ENCODE data around the gene R3HDM2.

The R3HDM2 gene

DNA sequence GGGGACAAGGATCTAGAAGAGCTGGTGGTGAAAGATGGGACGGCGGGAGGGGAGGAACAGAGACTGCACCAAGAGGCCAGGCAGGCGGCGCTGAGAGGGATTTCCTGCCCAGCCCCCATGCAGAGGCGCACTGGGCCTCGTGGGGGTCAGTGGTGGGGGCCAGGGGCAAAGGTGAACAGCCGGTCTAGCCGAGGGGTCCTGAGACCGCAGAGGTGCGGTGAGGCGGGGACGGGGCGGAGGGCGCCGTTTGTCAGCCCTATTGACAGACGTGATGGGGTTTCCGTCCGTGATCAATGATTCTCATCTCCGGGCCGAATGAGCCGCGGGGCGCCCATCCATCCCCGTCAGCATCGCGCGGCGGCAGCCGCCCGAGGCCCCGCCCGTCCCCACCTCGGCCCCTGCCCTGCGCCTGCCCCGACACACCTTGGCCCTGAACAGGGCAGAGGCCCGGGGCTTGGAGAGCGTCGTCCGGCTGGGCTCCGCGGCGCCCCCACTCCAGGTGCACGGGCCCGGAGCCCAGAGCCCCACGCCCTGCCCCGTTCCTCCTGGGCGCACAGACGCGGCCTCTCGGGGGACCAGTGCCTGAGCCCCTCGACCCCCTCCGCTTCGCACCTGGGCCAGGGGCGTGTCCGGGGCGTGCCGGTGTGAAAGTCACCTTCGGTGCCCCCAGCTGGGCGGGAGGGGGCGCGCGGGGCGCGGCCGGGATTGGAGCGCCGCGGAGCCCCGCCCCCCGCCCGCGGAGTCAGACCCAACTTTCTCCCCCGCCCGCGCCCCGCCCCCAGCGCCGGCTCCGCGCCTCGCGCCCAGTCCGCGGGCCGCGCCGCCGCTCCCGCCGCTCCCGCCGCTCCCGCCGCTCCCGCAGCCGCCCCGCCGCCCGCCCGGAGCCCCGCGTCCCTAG lies 214.6 kb downstream of the R3HDM2 start, which contains the start of gene NXPH4:
NXPH4 (plus strand) TSS at position 781 of the 898 bp plus-strand sequence. CDS start 176 bp downstream, outside the sequence.
- DNase-seq (ENCODE audit: low read depth): no peak

DNA sequence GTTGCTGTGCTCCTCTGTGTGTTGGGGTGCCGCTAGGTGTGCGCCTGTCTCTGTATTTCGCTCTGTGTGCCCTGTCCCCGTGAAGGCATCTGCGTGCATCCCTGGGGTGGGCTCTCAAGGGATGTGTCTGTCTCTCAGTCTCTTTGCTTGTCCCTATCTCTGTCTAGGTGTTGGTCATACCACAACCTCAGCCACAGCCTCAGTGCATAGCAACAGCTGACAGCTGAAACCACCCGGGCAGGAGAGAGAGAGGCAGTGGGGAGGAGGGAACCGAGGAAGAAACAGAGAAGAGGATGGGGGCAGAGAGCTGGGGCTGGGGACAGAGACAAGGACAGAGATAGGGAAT lies 215.2 kb downstream of the R3HDM2 start:
- DNase-seq (ENCODE audit: low read depth): no peak

DNA sequence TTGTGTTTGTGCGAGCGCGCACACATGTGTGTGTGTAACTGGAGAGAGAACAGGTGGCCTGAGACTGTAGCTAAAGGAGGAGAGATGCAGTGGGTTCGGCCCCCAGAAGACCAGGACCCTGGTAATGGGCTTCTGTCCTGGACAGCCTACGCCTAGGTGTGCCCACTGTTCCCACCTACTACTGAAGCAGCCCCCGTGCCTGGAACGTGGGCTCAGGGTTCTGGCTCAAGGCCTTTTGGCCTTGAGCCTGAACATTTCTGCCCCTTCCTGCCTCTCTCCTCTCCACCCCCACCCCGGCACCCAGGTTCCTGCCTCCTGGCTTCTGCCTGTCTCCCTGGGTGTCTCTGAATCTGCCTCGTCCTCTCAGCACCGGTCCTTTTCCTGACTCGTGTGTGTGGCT lies 215.8 kb downstream of the R3HDM2 start:
- no peak for DNase-seq (ENCODE audit: low read depth)

DNA sequence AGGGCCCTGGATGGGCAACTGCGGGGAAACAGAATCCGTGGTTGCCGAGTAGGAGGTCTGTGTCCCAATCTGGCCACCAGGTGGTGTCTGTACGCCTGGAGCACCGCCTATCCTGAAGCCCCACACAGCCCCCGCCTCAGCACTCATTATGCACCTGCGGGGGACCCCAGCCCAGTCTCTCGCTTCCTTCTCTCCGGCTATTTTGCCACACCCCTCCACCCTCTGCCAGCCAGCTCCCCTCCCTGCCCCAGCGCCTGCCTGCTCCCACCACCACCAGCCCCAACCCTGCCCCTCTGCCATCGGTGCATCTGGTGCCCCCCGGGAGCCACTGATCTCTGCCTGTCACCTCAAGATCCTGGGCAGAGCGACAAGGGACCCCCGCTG lies 216.5 kb downstream of the R3HDM2 start:
- DNase-seq (ENCODE audit: low read depth): no peak

DNA sequence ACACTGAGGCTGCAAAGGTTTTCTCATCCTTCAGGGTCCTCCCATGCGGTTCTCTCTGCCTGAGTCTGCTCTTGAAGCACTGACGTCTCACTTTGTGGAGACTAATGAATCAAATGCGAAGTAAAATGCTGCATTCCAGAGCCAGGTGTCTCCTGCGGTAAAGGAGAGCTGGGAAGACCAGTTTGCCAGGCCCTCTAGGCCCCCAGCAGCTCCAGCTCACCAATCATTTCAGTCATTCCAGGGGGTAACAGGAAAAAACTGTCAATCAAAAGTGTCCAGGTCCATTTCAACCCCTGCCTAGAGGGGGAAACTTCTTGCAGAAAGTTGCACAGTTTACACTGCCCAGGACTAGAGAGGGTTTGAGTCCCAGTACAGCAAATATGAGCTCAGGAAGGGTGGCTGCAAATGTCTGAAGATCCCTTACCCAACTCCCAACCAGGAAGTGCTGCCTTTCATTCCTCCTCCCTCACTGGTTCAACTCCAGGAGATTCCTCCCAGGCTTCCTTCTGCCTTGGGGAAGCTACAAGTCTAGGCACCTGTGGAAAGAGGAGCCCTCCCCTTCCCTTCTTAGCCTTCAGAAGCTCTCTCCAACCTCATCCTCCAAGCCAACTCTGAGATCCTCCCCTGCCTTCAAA lies 217.0 kb downstream of the R3HDM2 start:
- no peak for DNase-seq (ENCODE audit: low read depth)

DNA sequence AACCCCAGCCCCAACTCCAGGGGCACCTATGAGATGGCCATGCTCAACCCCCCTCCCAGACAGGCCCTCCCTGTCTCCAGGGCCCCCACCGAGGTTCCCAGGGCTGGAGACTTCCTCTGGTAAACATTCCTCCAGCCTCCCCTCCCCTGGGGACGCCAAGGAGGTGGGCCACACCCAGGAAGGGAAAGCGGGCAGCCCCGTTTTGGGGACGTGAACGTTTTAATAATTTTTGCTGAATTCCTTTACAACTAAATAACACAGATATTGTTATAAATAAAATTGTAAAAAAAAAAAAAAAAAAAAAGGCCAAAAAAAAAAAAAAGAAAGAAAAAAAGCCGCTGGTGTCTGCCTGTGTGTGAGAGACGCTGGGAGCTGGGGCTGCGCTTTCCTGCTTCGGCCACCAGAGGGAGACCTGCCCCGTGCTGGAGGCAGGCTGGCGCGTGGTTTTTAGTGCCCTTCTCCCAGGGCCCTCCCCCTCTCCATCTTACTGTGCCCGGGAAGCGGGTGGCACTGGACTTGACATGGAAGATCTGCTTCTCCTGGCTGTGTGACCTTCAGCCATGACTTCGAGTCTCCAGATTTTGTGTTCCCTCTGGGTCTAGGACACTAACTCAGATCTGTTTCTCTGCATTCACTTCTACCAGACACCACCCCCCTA lies 217.7 kb downstream of the R3HDM2 start:
- peak; percentile 81 for DNase-seq (ENCODE audit: low read depth)

DNA sequence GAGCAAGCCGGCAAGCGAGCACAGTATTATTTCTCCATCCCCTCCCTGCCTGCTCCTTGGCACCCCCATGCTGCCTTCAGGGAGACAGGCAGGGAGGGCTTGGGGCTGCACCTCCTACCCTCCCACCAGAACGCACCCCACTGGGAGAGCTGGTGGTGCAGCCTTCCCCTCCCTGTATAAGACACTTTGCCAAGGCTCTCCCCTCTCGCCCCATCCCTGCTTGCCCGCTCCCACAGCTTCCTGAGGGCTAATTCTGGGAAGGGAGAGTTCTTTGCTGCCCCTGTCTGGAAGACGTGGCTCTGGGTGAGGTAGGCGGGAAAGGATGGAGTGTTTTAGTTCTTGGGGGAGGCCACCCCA lies 218.2 kb downstream of the R3HDM2 start:
- DNase-seq (ENCODE audit: low read depth): no peak

DNA sequence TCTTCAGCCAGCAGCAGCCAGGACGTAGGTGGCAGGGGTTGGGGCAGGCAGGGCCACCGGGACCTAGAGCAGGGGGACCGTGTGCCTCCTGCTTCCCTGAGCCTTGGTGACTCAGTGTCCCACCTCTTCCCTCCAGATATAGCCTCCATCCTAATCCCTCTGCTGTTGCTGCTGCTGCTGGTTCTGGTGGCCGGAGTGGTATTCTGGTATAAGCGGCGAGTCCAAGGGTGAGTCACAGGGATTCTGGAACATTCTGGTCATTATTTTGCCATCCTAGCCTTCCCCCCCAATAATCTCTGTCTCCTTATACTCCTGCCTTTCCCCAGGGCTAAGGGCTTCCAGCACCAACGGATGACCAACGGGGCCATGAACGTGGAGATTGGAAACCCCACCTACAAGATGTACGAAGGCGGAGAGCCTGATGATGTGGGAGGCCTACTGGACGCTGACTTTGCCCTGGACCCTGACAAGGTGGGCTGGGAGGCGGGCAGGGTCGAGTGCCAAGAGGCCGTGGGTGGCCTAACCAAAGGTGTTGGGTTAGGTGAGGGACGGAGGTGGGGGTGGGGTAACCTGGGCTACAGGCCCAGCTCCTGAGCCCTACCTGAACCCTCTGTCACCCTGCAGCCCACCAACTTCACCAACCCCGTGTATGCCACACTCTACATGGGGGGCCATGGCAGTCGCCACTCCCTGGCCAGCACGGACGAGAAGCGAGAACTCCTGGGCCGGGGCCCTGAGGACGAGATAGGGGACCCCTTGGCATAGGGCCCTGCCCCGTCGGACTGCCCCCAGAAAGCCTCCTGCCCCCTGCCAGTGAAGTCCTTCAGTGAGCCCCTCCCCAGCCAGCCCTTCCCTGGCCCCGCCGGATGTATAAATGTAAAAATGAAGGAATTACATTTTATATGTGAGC lies 218.8 kb downstream of the R3HDM2 start:
- DNase-seq (ENCODE audit: low read depth): no peak

DNA sequence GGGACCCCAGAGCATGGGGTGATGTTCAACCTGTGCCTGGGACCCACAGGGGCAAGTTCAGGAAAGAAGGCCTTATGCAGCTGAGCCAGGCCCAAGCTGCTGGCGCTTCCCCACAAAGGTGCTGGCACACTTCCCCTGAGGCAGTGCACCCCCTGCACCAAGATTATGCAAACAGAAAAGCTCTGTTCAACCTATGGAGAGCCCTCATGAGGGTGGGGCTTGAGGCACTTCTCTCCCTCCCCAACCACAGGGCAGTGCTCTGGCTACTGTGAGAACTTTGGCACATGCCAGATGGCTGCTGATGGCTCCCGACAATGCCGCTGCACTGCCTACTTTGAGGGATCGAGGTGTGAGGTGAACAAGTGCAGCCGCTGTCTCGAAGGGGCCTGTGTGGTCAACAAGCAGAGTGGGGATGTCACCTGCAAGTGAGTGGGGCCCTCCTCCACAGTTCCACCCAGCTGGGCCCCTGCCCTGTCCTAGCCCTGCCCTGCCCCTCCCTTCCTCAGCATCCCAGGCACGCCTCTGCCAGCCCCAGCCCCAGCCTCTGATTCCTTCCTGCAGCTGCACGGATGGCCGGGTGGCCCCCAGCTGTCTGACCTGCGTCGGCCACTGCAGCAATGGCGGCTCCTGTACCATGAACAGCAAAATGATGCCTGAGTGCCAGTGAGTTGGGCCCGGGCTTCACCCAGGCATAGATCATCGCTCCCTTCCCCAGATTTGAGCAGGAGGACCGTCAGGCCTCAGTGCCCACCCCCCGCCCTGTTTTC lies 219.7 kb downstream of the R3HDM2 start:
- DNase-seq (ENCODE audit: low read depth): no peak

DNA sequence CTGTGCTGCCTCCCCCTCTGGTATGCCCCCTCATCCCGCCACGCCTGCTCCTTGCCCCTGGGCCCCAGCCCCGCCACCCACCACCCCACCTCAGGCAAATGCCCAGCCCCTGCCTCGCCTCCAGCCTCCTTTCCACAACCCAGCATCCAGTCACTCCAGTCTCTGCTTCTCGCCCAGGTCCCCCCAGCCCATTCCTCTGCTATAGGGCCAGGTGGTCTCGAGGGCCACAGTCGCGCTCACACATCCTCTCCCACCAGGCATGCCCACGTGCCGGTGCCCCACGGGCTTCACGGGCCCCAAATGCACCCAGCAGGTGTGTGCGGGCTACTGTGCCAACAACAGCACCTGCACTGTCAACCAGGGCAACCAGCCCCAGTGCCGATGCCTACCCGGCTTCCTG lies 220.4 kb downstream of the R3HDM2 start:
- no peak for DNase-seq (ENCODE audit: low read depth)

DNA sequence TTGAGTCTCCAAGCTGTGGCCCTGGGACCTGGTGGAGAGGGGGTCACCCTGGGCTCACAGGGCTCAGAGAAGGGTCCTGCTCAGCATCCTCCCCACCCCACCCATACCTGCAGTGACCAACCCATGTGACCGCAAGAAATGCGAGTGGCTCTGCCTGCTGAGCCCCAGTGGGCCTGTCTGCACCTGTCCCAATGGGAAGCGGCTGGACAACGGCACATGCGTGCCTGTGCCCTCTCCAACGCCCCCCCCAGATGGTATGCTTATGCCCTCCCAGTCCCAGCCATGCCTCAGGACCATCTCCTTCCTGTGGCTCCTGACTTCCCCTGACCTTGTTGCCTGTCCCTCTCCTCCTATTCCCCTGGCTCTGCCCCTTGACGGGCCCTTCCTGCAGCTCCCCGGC lies 220.9 kb downstream of the R3HDM2 start:
- no peak for DNase-seq (ENCODE audit: low read depth)

DNA sequence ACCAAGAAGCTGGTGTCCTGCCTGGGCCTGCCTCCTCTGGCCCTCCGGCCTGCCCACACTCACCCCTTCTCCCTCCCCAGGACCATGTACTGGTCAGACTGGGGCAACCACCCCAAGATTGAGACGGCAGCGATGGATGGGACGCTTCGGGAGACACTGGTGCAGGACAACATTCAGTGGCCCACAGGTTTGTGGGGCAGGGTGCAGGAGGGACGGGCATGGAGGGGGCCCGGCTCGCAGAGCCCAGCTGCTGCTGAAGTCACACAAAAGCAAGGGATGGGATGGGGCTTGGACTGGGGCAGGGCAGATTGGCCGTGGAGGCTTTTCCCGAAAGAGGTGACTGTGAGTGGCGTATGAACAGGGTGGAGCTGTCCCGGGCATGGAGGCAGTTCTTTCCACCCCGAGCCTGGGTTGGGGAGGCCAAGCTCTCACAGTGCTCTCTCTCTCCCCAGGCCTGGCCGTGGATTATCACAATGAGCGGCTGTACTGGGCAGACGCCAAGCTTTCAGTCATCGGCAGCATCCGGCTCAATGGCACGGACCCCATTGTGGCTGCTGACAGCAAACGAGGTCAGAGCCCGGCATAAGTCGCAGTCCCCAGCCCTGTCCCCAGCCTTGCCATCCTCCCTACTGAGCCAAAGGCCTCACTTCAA lies 222.1 kb downstream of the R3HDM2 start:
- no peak for DNase-seq (ENCODE audit: low read depth)

DNA sequence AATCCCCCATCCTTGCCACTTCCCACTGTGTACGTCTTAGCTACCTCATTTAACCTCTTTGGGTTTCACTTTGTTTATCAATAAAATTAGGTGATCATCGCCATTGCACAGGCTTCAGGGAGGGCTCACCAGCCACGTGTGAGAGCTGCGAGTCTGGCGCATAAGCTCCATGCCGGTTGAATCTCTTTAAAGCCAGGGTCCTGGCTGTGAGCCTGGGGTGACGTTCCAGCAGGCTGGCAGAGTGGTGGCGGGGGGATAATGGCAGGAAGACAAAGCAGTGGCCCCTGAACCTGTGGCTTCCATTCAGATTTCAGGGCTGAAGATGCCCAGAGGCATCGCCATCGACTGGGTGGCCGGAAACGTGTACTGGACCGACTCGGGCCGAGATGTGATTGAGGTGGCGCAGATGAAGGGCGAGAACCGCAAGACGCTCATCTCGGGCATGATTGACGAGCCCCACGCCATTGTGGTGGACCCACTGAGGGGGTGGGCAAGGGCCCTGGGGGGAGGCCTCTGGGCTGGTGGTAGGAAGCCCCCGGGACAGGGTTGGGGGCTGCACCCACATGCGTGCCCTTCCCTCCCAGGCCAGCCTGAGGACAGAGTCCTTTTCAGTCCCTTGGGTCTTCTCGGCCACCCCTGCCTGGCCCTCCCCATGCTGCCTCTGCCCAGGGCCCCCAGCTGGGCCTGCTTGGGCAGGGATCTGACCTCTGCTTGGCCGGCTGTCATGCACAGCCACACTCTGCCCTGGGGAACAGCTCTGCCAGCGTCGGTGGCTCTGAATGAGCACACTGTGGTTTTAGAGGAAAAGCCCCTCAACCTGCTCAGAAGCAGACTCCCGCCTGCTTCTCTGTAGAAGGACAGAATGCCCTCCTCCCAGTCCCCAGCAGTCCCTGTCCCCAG lies 222.9 kb downstream of the R3HDM2 start:
- DNase-seq (ENCODE audit: low read depth): no peak

DNA sequence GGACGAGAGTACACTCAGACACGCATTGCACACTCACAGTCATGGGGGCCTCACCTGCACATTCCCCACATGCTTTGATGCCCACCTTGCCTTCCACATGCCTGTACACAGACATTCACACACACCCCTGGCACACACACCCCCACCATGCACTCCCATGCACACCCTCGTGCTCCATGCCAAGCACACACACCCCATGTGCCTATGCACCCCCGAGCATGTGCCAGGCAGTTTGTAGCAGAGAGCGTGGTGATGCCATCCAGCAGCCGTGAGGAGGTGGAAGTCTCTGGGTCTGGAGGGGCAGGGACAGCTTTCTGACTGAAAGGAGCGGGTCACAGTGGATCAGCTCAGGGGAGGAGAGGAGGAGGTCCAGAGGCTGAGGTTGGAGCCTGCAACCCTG lies 224.9 kb downstream of the R3HDM2 start:
- DNase-seq (ENCODE audit: low read depth): no peak

DNA sequence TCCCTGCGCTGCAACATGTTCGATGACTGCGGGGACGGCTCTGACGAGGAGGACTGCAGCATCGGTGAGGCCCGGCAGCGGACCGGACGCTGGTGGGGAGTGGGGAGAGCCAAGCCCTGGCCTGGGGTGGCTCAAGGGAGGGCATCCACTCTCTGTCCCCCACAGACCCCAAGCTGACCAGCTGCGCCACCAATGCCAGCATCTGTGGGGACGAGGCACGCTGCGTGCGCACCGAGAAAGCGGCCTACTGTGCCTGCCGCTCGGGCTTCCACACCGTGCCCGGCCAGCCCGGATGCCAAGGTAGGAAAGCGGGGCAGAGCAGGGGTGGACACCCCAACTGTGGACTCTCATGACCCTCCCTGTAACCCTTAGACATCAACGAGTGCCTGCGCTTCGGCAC lies 225.7 kb downstream of the R3HDM2 start:
- DNase-seq (ENCODE audit: low read depth): no peak

DNA sequence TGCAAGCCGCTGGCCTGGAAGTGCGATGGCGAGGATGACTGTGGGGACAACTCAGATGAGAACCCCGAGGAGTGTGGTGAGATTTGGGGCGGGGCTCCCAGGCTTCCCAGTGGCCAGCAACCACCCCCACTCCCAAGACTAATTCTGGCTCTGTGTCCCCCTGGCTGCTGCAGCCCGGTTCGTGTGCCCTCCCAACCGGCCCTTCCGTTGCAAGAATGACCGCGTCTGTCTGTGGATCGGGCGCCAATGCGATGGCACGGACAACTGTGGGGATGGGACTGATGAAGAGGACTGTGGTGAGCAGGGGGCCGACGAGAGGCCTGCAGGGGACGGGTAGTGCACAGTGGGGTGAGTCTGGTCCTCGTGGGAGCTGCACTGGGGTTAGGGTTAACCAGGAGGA lies 226.4 kb downstream of the R3HDM2 start:
- no peak for DNase-seq (ENCODE audit: low read depth)

DNA sequence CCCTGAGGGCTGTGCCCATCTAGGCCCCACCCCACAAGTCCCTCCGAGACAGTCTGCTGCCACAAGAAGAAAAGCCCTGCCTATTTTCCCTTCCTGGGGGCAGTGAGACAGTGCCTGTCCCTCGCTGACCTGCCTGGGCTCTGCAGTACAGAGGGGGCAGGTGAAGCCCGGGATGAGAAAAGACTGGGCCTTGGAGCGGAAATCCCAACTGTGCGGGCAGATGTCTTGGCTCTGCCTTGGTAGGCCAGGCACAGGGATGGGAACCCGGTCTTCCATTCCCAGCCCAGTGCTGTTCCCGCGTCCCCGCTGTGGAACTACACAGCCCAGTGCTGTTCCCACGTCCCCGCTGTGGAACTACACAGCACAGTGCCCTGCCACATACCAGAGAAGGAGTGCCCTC lies 227.1 kb downstream of the R3HDM2 start:
- DNase-seq (ENCODE audit: low read depth): no peak
